IPS DF 4.7 (cell line): ENCODE measurements around the gene DSCAML1.

Source experiments
- DNase-seq: peaks from one replicate; pipeline ENCODE4 v3.0.0-alpha.2; 2013; ENCODE audit warnings: low spot score; ENCODE audit errors: extremely low read depth

Gene DSCAML1

GRCh38 chr11:117833401-117833891 lies 36.4 kb upstream of the DSCAML1 start:
- DNase-seq = no peak

GRCh38 chr11:117832511-117832910 lies 35.5 kb upstream of the DSCAML1 start:
- DNase-seq = no peak

- no peak for DNase-seq
These were observed 34.8 kb upstream of the DSCAML1 start for GRCh38 chr11:117831661-117832415.

- DNase-seq = no peak
These were observed 33.8 kb upstream of the DSCAML1 start for GRCh38 chr11:117830674-117831351.

- DNase-seq = no peak
These were observed 33.1 kb upstream of the DSCAML1 start for GRCh38 chr11:117830072-117830471.

- no peak for DNase-seq
These were observed 32.3 kb upstream of the DSCAML1 start for GRCh38 chr11:117829369-117829725.

- DNase-seq = no peak
These were observed 31.8 kb upstream of the DSCAML1 start for GRCh38 chr11:117828611-117829368.

- DNase-seq = no peak
These were observed 30.8 kb upstream of the DSCAML1 start for GRCh38 chr11:117827521-117828511.

- DNase-seq = no peak
These were observed 29.8 kb upstream of the DSCAML1 start for GRCh38 chr11:117826832-117827231.

GRCh38 chr11:117826190-117826570 lies 29.2 kb upstream of the DSCAML1 start:
- no peak for DNase-seq

GRCh38 chr11:117825538-117826189 lies 28.6 kb upstream of the DSCAML1 start:
- no peak for DNase-seq

GRCh38 chr11:117824571-117825537 lies 27.8 kb upstream of the DSCAML1 start, which contains the start of gene FXYD2:
TSS of gene FXYD2 (minus strand) at chr11:117824744. CDS start at chr11:117824678, 66 bp downstream.
- DNase-seq = no peak

GRCh38 chr11:117823946-117824420 lies 27.0 kb upstream of the DSCAML1 start:
- DNase-seq = no peak

- no peak for DNase-seq
These were observed 26.4 kb upstream of the DSCAML1 start for GRCh38 chr11:117823294-117823945.

GRCh38 chr11:117822074-117823033 lies 25.3 kb upstream of the DSCAML1 start:
- DNase-seq = no peak

GRCh38 chr11:117821431-117821830 lies 24.4 kb upstream of the DSCAML1 start:
- DNase-seq = no peak

- DNase-seq = no peak
These were observed 23.5 kb upstream of the DSCAML1 start for GRCh38 chr11:117820516-117820915.
